ENCODE measurements around the gene BPIFA3. TPM values are rescaled to one million over a fixed set of nuclear protein-coding genes. Genes with fewer than 3 reads are reported as not detected.

Gene BPIFA3
- total and polyA plus RNA-seq, 2 of the 8 experiments (the other 6 are each of a cell fraction or from before 2014, with no cell fraction given), result not detected

GRCh38 chr20:33187491-33187890 is 29.7 kb upstream of the BPIFA3 start (continued):
- TF ChIP-seq CHD7 (IDR thresholded peaks at IDR 0.05; ENCODE audit: insufficient replicate concordance, low read length) (no peak), POLR2A (IDR thresholded peaks at IDR 0.05; ENCODE audit: control extremely low read depth in 1 of 2, low read depth in 2 of 2, low read length in 2 of 2) (no peak), TCF12 (IDR thresholded peaks at IDR 0.05; ENCODE audit: low read depth, low read length) (no peak), JUND (IDR thresholded peaks at IDR 0.05; ENCODE audit: low read length) (no peak), TBP (IDR thresholded peaks at IDR 0.05; ENCODE audit: low read depth, low read length) (no peak), NRF1 (IDR thresholded peaks at IDR 0.05; ENCODE audit: low read depth, low read length) (no peak), E2F6 (IDR thresholded peaks at IDR 0.05) (no peak), PHF8 (conservative IDR thresholded peaks at IDR 0.05; ENCODE audit: low read depth, low read length) (no peak)
- TF ChIP-seq, protein P1, sequence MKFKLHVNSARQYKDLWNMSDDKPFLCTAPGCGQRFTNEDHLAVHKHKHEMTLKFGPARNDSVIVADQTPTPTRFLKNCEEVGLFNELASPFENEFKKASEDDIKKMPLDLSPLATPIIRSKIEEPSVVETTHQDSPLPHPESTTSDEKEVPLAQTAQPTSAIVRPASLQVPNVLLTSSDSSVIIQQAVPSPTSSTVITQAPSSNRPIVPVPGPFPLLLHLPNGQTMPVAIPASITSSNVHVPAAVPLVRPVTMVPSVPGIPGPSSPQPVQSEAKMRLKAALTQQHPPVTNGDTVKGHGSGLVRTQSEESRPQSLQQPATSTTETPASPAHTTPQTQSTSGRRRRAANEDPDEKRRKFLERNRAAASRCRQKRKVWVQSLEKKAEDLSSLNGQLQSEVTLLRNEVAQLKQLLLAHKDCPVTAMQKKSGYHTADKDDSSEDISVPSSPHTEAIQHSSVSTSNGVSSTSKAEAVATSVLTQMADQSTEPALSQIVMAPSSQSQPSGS (IDR thresholded peaks at IDR 0.05; ENCODE audit: low read length), result no peak

Measured in H1 (cell line).